Thoracic aorta (tissue), 2 donors: ENCODE data around the gene MEIS2. TPM values are rescaled to one million over a fixed set of nuclear protein-coding genes. Genes with fewer than 3 reads are reported as not detected.

ENCODE experiments used
- ATAC-seq: fragments of 150-250 bp; one replicate; pipeline ENCODE4 v1.8.0; 2017; ENCODE audit warnings: low read depth; ENCODE audit not compliant: insufficient number of reproducible peaks, low FRiP score
- DNase-seq: peaks from one replicate; pipeline ENCODE4 v3.0.0-alpha.2; 2020; ENCODE audit warnings: low spot score
- H3K27ac ChIP-seq, 2 donors: fragments of 200-600 bp; sonication (generic); 1 replicate in 1 of 2; 2 replicates in 1 of 2; pipeline ENCODE4 v1.5.1; 2016; ENCODE audit warnings: mild to moderate bottlenecking in 2 of 2, moderate library complexity in 2 of 2
- H3K27me3 ChIP-seq: fragments of 200-600 bp; sonication (generic); replicated peaks from 2 replicates; pipeline ENCODE4 v1.6.0; 2016; ENCODE audit warnings: mild to moderate bottlenecking; ENCODE audit not compliant: insufficient read depth
- H3K36me3 ChIP-seq: fragments of 200-600 bp; sonication (generic); one replicate; pipeline ENCODE4 v1.5.1; 2016
- H3K4me1 ChIP-seq, 2 donors: fragments of 200-600 bp; sonication (generic); 1 replicate in 1 of 2; 2 replicates in 1 of 2; pipeline versions ENCODE4 v1.5.1 to v1.6.0; 2016; ENCODE audit warnings: low read depth in 2 of 2, mild to moderate bottlenecking in 1 of 2; ENCODE audit not compliant: control insufficient read depth in 1 of 2
- H3K4me3 ChIP-seq: fragments of 200-600 bp; sonication (generic); 2 replicates; pipeline ENCODE4 v1.5.1; 2016; ENCODE audit warnings: mild to moderate bottlenecking
- H3K9me3 ChIP-seq: fragments of 200-600 bp; sonication (generic); 2 replicates; pipeline ENCODE4 v1.5.1; 2016
- total RNA-seq, 2 donors: library from RNA; depleted of rRNA; stranded (reverse); fragments of >200 nt; gene quantifications; one replicate each; pipeline versions ENCODE4 v1.1.0 to v1.2.3, GENCODE V29; 2016
- TF ChIP-seq, protein P1 (sequence below): fragments of 200-600 bp; sonication (generic); IDR thresholded peaks from one replicate; pipeline ENCODE4 v1.5.1; 2019; ENCODE audit warnings: antibody characterized with exemption

The MEIS2 gene
- total RNA-seq, 2 donors from 2014 or later, result 46.4 to 57.2 TPM

GRCh38 chr15:36880913-36881460 lies 219.4 kb downstream of the MEIS2 start:
- TF ChIP-seq, protein P1, sequence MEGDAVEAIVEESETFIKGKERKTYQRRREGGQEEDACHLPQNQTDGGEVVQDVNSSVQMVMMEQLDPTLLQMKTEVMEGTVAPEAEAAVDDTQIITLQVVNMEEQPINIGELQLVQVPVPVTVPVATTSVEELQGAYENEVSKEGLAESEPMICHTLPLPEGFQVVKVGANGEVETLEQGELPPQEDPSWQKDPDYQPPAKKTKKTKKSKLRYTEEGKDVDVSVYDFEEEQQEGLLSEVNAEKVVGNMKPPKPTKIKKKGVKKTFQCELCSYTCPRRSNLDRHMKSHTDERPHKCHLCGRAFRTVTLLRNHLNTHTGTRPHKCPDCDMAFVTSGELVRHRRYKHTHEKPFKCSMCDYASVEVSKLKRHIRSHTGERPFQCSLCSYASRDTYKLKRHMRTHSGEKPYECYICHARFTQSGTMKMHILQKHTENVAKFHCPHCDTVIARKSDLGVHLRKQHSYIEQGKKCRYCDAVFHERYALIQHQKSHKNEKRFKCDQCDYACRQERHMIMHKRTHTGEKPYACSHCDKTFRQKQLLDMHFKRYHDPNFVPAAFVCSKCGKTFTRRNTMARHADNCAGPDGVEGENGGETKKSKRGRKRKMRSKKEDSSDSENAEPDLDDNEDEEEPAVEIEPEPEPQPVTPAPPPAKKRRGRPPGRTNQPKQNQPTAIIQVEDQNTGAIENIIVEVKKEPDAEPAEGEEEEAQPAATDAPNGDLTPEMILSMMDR, result no peak
- Histone ChIP-seq H3K9me3 (no peaks in the 10 kb centered on the region), H3K4me3 (no peak overlapping the region), H3K4me1 (peaks cover 10 to 15% of the 10 kb centered on the region in 2 donors), H3K27ac (no peak overlapping the region), H3K36me3 (no peaks in the 10 kb centered on the region), H3K27me3 (peaks cover 6% of the 10 kb centered on the region)
- ATAC-seq, result no peak
- no peak for DNase-seq

- peak overlapping the region; percentile 37 for H3K4me3 ChIP-seq
Observed at GRCh38 chr15:36880224-36880912, 220.0 kb downstream of the MEIS2 start.

GRCh38 chr15:36879568-36880222 lies 220.7 kb downstream of the MEIS2 start:
- Histone ChIP-seq H3K27me3 (peaks cover 6% of the 10 kb centered on the region), H3K4me3 (no peak overlapping the region), H3K36me3 (no peaks in the 10 kb centered on the region), H3K4me1 (peaks cover 10 to 15% of the 10 kb centered on the region in 2 donors), H3K27ac (no peak overlapping the region), H3K9me3 (no peaks in the 10 kb centered on the region)
- DNase-seq (no peak), ATAC-seq (no peak)
- TF ChIP-seq, protein P1, result no peak

More at GRCh38 chr15:36880224-36880912, 220.0 kb downstream of the MEIS2 start:
- Histone ChIP-seq H3K27me3 (peaks cover 6% of the 10 kb centered on the region), H3K4me1 (peaks cover 10 to 15% of the 10 kb centered on the region in 2 donors), H3K27ac (no peak overlapping the region), H3K9me3 (no peaks in the 10 kb centered on the region), H3K36me3 (no peaks in the 10 kb centered on the region)
- ATAC-seq, result no peak
- DNase-seq, result no peak
- TF ChIP-seq, protein P1, result no peak

DNA sequence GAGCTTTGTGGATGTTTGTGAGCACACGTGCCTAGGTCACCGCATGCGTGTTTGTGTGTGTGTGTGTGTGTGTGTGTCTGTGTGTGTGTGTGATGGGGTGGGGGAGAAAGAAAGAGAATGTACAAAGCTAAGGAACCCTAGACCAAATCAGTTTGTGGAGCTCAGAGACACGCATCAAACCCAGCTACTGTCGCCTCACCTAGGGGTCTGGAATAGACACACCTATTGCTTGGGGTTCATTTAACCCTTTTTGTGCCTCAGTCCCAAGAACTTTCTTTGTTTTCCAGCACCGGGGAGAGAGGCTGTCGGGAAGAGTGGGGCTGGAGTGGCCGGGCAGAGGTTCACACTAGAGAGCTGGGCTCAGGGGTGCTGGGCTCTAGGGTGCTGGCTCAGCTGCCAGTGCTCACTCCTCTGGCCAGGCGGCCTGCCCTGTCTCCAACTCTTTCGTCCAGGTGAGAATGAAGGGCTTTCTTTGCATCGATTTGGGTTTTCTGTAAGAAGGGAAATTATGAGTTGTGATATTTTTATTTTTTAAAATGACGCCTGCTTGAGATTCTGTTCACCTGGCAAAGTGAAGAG lies 221.6 kb downstream of the MEIS2 start:
- TF ChIP-seq, protein P1, result no peak
- H3K4me1 ChIP-seq, result peaks cover 7 to 15% of the 10 kb centered on the region in 2 donors
- no peaks in the 10 kb centered on the region for H3K36me3 ChIP-seq
- H3K9me3 ChIP-seq, result no peaks in the 10 kb centered on the region
- DNase-seq (no peak), ATAC-seq (no peak)
- peaks cover 6% of the 10 kb centered on the region for H3K27me3 ChIP-seq
- peak overlapping the region; percentile 64 for H3K4me3 ChIP-seq
- no peak overlapping the region for H3K27ac ChIP-seq
